ENCODE data around the gene BLVRB. TPM values are rescaled to one million over a fixed set of nuclear protein-coding genes. Genes with fewer than 3 reads are reported as not detected.
A peak's percentile ranks its signal among the peaks of the same experiment; 100 is the strongest.

BLVRB gene
- total and polyA plus RNA-seq, 9 of the 15 experiments (the other 6 are each of a cell fraction or from before 2014, with no cell fraction given), result 81.1 to 749 (median 331) TPM

DNA sequence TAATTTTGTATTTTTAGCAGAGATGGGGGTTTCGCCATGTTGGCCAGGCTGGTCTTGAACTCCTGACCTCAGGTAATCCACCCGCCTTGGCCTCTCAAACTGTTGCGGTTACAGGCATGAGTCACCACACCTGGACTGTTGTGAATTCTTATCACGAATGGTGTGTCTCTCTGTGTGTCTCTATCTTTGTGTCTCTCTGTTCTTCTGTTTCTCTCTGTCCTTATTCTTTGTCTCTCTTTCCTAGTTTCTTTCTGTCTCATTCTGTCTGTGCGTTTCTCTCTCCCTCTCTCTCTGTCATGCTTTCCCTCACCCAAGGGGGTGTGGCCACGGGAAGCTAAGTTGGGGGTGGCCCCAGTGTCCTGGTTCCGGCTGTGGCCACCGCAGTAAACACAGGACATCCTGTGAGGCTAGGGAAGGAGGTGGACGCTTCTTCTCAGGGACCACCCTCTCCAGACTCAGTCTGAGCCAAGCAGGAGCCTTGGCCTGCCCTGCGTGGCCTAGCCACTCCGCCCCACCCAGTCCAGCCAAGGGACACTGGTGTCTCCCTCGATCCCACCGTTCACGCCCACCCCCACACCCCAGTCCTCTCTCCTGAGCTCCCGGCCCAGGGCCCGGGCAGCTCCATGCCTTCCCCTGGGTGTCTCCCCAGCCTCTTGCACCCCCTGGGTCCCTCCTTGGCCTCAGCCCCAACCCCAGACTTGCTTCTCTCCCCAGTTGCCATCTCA is 48.5 kb downstream of the BLVRB start (continued):
- TF ChIP-seq ZNF407 (IDR thresholded peaks at IDR 0.05; ENCODE audit: low read depth) (no peak), TBL1XR1 (IDR thresholded peaks at IDR 0.05; ENCODE audit: low read length in 2 of 2) (peak in 1 of 2 experiments; percentile 58; a peak in 2 of 4 replicates), SRSF3 (IDR thresholded peaks at IDR 0.05; ENCODE audit: insufficient read depth, low read length) (no peak), UBTF (IDR thresholded peaks at IDR 0.05; ENCODE audit: borderline replicate concordance in 1 of 2, low read depth in 2 of 2, low read length in 2 of 2) (0 out of 4 replicates have a peak, but pooled peaks of 1 of the 2 experiments have one; percentile 39), TAL1 (IDR thresholded peaks at IDR 0.05) (peak; percentile 60), RFX5 (IDR thresholded peaks at IDR 0.05; ENCODE audit: low read depth, low read length) (no peak), SIN3B (IDR thresholded peaks at IDR 0.05; ENCODE audit: low read depth) (no peak), STAT5A (IDR thresholded peaks at IDR 0.05; ENCODE audit: borderline replicate concordance, low read length) (0 out of 2 replicates have a peak, but pooled peaks have one; percentile 25), ZNF224 (CRISPR knock-in tag; IDR thresholded peaks at IDR 0.05) (no peak), ZNF561 (CRISPR knock-in tag; conservative IDR thresholded peaks at IDR 0.05) (no peak), TEAD2 (tag; IDR thresholded peaks at IDR 0.05) (no peak), NFIC (IDR thresholded peaks at IDR 0.05) (peak; percentile 66), MAFF (IDR thresholded peaks at IDR 0.05; ENCODE audit: low read length) (no peak), CREB3 (tag; conservative IDR thresholded peaks at IDR 0.05; ENCODE audit: low read depth) (no peak)
- TF ChIP-seq, protein P1, sequence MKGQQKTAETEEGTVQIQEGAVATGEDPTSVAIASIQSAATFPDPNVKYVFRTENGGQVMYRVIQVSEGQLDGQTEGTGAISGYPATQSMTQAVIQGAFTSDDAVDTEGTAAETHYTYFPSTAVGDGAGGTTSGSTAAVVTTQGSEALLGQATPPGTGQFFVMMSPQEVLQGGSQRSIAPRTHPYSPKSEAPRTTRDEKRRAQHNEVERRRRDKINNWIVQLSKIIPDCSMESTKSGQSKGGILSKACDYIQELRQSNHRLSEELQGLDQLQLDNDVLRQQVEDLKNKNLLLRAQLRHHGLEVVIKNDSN (CRISPR knock-in tag; IDR thresholded peaks at IDR 0.05), result no peak; the same call in 1 of the 2 replicates

All from K562 (cell line).